K562 (cell line): ENCODE results near the gene RND1. TPM values are rescaled to one million over a fixed set of nuclear protein-coding genes. Genes with fewer than 3 reads are reported as not detected.

Experiments
- CCAR2 ChIP-seq: fragments of 200-400 bp; formaldehyde crosslinking; IDR thresholded peaks from 2 replicates; pipeline ENCODE4 v1.6.1; 2017; ENCODE audit warnings: mild to moderate bottlenecking, low read depth, low read length
- EGR1 ChIP-seq: fragments of 450-650 bp; conservative IDR thresholded peaks from 2 replicates; pipeline ENCODE4 v1.6.1; 2017; ENCODE audit warnings: mild to moderate bottlenecking
- ETS2 ChIP-seq: IDR thresholded peaks from 2 replicates; pipeline ENCODE4 v1.6.1; 2016; ENCODE audit warnings: borderline replicate concordance, missing genetic modification characterization, mild to moderate bottlenecking, moderate library complexity, missing compliant biosample characterization; ENCODE audit not compliant: poor library complexity, severe bottlenecking
- FOXJ2 ChIP-seq: fragments of 200-800 bp; sonication (Bioruptor generic); IDR thresholded peaks from 2 replicates; pipeline ENCODE4 v1.6.1; 2016; ENCODE audit warnings: missing genetic modification characterization, missing compliant biosample characterization
- FOXK1 ChIP-seq: sonication (generic); formaldehyde crosslinking; IDR thresholded peaks from 2 replicates; pipeline ENCODE4 v1.8.0; 2022; ENCODE audit warnings: missing genetic modification reagents, mild to moderate bottlenecking, borderline replicate concordance
- KAT7 ChIP-seq: sonication (generic); formaldehyde crosslinking; IDR thresholded peaks from 2 replicates; pipeline ENCODE4 v1.8.0; 2022; ENCODE audit warnings: missing genetic modification reagents, mild to moderate bottlenecking, borderline replicate concordance
- MYNN ChIP-seq, 2 experiments: sonication (generic); formaldehyde crosslinking in 1 of 2; IDR thresholded peaks; 2 replicates each; pipeline versions ENCODE4 v1.5.0 to v1.6.1; 2016 to 2020; ENCODE audit warnings: antibody characterized with exemption in 1 of 2, missing genetic modification reagents in 1 of 2
- NFIC ChIP-seq: fragments of 450-650 bp; IDR thresholded peaks from 2 replicates; pipeline ENCODE4 v1.6.1; 2017; ENCODE audit warnings: mild to moderate bottlenecking, inconsistent platforms
- PHF21A ChIP-seq: fragments of 450-650 bp; IDR thresholded peaks from 2 replicates; pipeline ENCODE4 v1.6.1; 2017; ENCODE audit warnings: low read depth, borderline replicate concordance
- POLR2H ChIP-seq: IDR thresholded peaks from 2 replicates; pipeline ENCODE4 v1.6.1; 2016; ENCODE audit warnings: missing genetic modification characterization, low read depth, mild to moderate bottlenecking, control low read depth, missing compliant biosample characterization, moderate library complexity
- PREB ChIP-seq: sonication (generic); formaldehyde crosslinking; IDR thresholded peaks from 2 replicates; pipeline ENCODE4 v1.8.1; 2023; ENCODE audit warnings: mild to moderate bottlenecking, missing genetic modification reagents
- TBP ChIP-seq: optimal IDR thresholded peaks from 2 replicates; pipeline ENCODE3; 2011; ENCODE audit warnings: low read depth, low read length, improper control_type of control experiment
- TEAD4 ChIP-seq, 2 experiments: sonication (generic) in 1 of 2; formaldehyde crosslinking in 1 of 2; IDR thresholded peaks; 2 replicates each; pipeline versions ENCODE4 v1.6.1 to v1.8.0; 2012 to 2022; ENCODE audit warnings: borderline replicate concordance in 1 of 2, inconsistent platforms in 1 of 2, low read length in 1 of 2, mild to moderate bottlenecking in 1 of 2, missing genetic modification reagents in 1 of 2
- THAP7 ChIP-seq: fragments of 250-450 bp; sonication (Bioruptor Pico); IDR thresholded peaks from 2 replicates; pipeline ENCODE4 v1.5.0; 2021
- U2AF1 ChIP-seq: fragments of 200-400 bp; formaldehyde crosslinking; optimal IDR thresholded peaks from 2 replicates; pipeline ENCODE3; 2017; ENCODE audit warnings: mild to moderate bottlenecking, low read depth, low read length, moderate library complexity
- VEZF1 ChIP-seq: fragments of 200-800 bp; sonication (Bioruptor generic); IDR thresholded peaks from 2 replicates; pipeline ENCODE4 v1.6.1; 2017; ENCODE audit warnings: missing genetic modification characterization, missing compliant biosample characterization
- ZBTB7A ChIP-seq: IDR thresholded peaks from 2 replicates; pipeline ENCODE4 v1.6.1; 2011; ENCODE audit warnings: low read depth, mild to moderate bottlenecking, low read length, moderate library complexity, borderline replicate concordance; ENCODE audit not compliant: control insufficient read depth
- ZKSCAN3 ChIP-seq: fragments of 250-450 bp; sonication (Bioruptor Pico); IDR thresholded peaks from 2 replicates; pipeline ENCODE4 v1.4.0; 2020
- ZNF121 ChIP-seq: sonication (generic); formaldehyde crosslinking; conservative IDR thresholded peaks from 2 replicates; pipeline ENCODE4 v1.8.0; 2022; ENCODE audit warnings: missing genetic modification reagents
- ZNF24 ChIP-seq: fragments of 450-650 bp; IDR thresholded peaks from 2 replicates; pipeline ENCODE4 v1.6.1; 2016
- polyA plus RNA-seq, 8 experiments: library from polyadenylated mRNA; depleted of rRNA in 4 of 8; stranded (reverse) in 5 of 8; unstranded in 3 of 8; fragments of >200 nt; fragmentation: Nextera tagmentation in 2 of 8; fragmentation: Illumina TruSeq in 1 of 8; extraction: Ambion mirVana in 2 of 8; extraction: Trizol in 1 of 8; gene quantifications; 2 replicates each; pipeline versions ENCODE4 v1.2.1 to v1.2.3, GENCODE V29; 2011 to 2014; ENCODE audit warnings: inconsistent platforms in 1 of 8, missing spikeins in 1 of 8
- total RNA-seq, 7 experiments: library from RNA; depleted of rRNA in 6 of 7; stranded (reverse); fragments of >200 nt in 6 of 7; fragmentation: Illumina TruSeq in 2 of 7; extraction: Trizol in 2 of 7; gene quantifications; 2 replicates each; pipeline versions ENCODE4 v1.2.1 to v1.2.3, GENCODE V29; 2011 to 2021; ENCODE audit warnings: low replicate concordance in 1 of 7
- TF ChIP-seq, protein P1 (sequence below): sonication (generic); formaldehyde crosslinking; IDR thresholded peaks from 2 replicates; pipeline ENCODE4 v1.8.0; 2022; ENCODE audit warnings: mild to moderate bottlenecking, low read depth, missing genetic modification reagents
- TF ChIP-seq, protein P2 (sequence below): sonication (generic); formaldehyde crosslinking; IDR thresholded peaks from 2 replicates; pipeline ENCODE4 v1.5.0; 2020; ENCODE audit warnings: missing genetic modification reagents

RND1 gene
- total and polyA plus RNA-seq, 9 of the 15 experiments (the other 6 are each of a cell fraction or from before 2014, with no cell fraction given) = 0.18 to 0.78 (median 0.58) TPM; not detected in 2

- no peak for TF ChIP-seq POLR2H (tag)
- peak; percentile 70; the same call in 1 of the 2 replicates for TF ChIP-seq THAP7 (CRISPR knock-in tag)
- TF ChIP-seq TEAD4 (IDR thresholded peaks at IDR 0.05; ENCODE audit: low read length) = no peak; the same call in 1 of the 2 replicates
- TF ChIP-seq TEAD4 (CRISPR knock-in tag; IDR thresholded peaks at IDR 0.05; ENCODE audit: borderline replicate concordance) = no peak
- TF ChIP-seq PHF21A = peak; percentile 31; the same call in 1 of the 2 replicates
- peak; percentile 92 for TF ChIP-seq VEZF1 (CRISPR knock-in tag)
- peak; percentile 66; the same call in 1 of the 2 replicates for TF ChIP-seq KAT7 (CRISPR knock-in tag)
- peak; percentile 49 for TF ChIP-seq U2AF1
- TF ChIP-seq PREB (CRISPR knock-in tag) = no peak
- peak; percentile 56 for TF ChIP-seq NFIC
- no peak for TF ChIP-seq ETS2 (tag)
- TF ChIP-seq MYNN (IDR thresholded peaks at IDR 0.05) = no peak
- TF ChIP-seq MYNN (CRISPR knock-in tag; IDR thresholded peaks at IDR 0.05) = no peak
- TF ChIP-seq, protein P1, sequence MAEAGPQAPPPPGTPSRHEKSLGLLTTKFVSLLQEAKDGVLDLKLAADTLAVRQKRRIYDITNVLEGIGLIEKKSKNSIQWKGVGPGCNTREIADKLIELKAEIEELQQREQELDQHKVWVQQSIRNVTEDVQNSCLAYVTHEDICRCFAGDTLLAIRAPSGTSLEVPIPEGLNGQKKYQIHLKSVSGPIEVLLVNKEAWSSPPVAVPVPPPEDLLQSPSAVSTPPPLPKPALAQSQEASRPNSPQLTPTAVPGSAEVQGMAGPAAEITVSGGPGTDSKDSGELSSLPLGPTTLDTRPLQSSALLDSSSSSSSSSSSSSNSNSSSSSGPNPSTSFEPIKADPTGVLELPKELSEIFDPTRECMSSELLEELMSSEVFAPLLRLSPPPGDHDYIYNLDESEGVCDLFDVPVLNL (CRISPR knock-in tag) = 0 out of 2 replicates have a peak, but pooled peaks have one; percentile 27
- no peak for TF ChIP-seq ZKSCAN3
- TF ChIP-seq TBP = peak; percentile 73
- no peak for TF ChIP-seq FOXK1 (CRISPR knock-in tag)
- TF ChIP-seq ZNF24 = peak; percentile 69
- TF ChIP-seq CCAR2 = no peak
- TF ChIP-seq ZBTB7A = peak; percentile 96
- peak; percentile 64 for TF ChIP-seq EGR1
- TF ChIP-seq ZNF121 (CRISPR knock-in tag) = no peak
- TF ChIP-seq, protein P2, sequence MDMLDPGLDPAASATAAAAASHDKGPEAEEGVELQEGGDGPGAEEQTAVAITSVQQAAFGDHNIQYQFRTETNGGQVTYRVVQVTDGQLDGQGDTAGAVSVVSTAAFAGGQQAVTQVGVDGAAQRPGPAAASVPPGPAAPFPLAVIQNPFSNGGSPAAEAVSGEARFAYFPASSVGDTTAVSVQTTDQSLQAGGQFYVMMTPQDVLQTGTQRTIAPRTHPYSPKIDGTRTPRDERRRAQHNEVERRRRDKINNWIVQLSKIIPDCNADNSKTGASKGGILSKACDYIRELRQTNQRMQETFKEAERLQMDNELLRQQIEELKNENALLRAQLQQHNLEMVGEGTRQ = no peak
- no peak for TF ChIP-seq FOXJ2 (tag)
Observed at GRCh38 chr12:48814262-48815125, 51.2 kb downstream of the RND1 start (continued).
